Measurements from ENCODE around the gene CSK. TPM values are rescaled to one million over a fixed set of nuclear protein-coding genes. Genes with fewer than 3 reads are reported as not detected.

CSK gene
- total RNA-seq, 2 experiments from 2014 or later, result 114 to 118 TPM

GRCh38 chr15:74817370-74817737, 35.5 kb downstream of the CSK start:
- intact Hi-C loops (cut with DNase I, micrococcal nuclease), result no loop called here
- Mint-ChIP-seq H3K36me3 (ENCODE audit: low read depth) (no peaks in the 10 kb centered on the region), H3K4me1 (ENCODE audit: low read depth) (no peaks in the 10 kb centered on the region), H3K4me3 (no peak overlapping the region), H3K27me3 (no peaks in the 10 kb centered on the region), H3K27ac (no peak overlapping the region), H3K9me3 (no peaks in the 10 kb centered on the region)
- DNase-seq, result no peak
- H3K36me3 ChIP-seq (ENCODE audit: insufficient read depth, low read length), result no peaks in the 10 kb centered on the region
- H3K4me3 ChIP-seq (ENCODE audit: low read length), result no peak overlapping the region
- TF ChIP-seq CTCF (IDR thresholded peaks at IDR 0.05), result no peak
- H3K4me1 ChIP-seq (ENCODE audit: insufficient read depth, low read length), result peaks cover 10% of the 10 kb centered on the region
- CTCF ChIA-PET, result no interaction called here
- ATAC-seq (ENCODE audit: poor library complexity), result no peak
- H3K9me3 ChIP-seq (ENCODE audit: control insufficient read depth in 1 of 2, insufficient read depth in 1 of 2, low read length in 2 of 2), result no peaks in the 10 kb centered on the region
- H3K27ac ChIP-seq (ENCODE audit: low read depth in 1 of 2, low read length in 2 of 2), result no peak overlapping the region
- POLR2A ChIA-PET, result no interaction called here
- peaks cover 0 to 3% of the 10 kb centered on the region in 2 experiments for H3K27me3 ChIP-seq (ENCODE audit: control insufficient read depth in 1 of 2, insufficient read depth in 2 of 2, low read length in 2 of 2)

DNA sequence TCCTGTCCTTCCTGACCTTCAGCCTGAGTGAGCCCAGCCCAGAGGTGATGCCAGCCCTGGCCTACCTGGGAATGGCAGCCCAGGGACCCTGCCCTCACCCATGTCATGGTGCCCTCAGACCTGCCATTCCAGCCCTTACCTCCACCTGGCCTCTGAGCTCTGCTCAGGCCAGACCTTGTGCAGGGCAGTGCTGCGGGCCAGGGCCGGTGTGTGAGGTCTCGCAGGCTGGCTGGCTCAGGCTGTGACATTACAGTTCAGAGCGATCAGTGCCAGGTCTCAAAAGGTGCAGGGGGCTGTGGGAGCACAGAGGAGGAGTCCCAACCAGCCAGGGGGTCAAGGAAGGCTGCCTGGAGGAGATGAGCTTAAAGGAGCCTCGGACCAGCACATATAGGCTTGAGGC, 38.2 kb downstream of the CSK start:
- Mint-ChIP-seq H3K27ac (no peak overlapping the region), H3K9me3 (no peaks in the 10 kb centered on the region), H3K4me1 (ENCODE audit: low read depth) (no peaks in the 10 kb centered on the region), H3K36me3 (ENCODE audit: low read depth) (no peaks in the 10 kb centered on the region), H3K4me3 (no peak overlapping the region), H3K27me3 (peaks cover 5% of the 10 kb centered on the region)
- TF ChIP-seq CTCF (IDR thresholded peaks at IDR 0.05), result no peak
- Histone ChIP-seq H3K27me3 (ENCODE audit: control insufficient read depth in 1 of 2, insufficient read depth in 2 of 2, low read length in 2 of 2) (peaks cover 0 to 3% of the 10 kb centered on the region in 2 experiments), H3K4me3 (ENCODE audit: low read length) (no peak overlapping the region), H3K9me3 (ENCODE audit: control insufficient read depth in 1 of 2, insufficient read depth in 1 of 2, low read length in 2 of 2) (no peaks in the 10 kb centered on the region), H3K4me1 (ENCODE audit: insufficient read depth, low read length) (peaks cover 10% of the 10 kb centered on the region), H3K36me3 (ENCODE audit: insufficient read depth, low read length) (no peaks in the 10 kb centered on the region), H3K27ac (ENCODE audit: low read depth in 1 of 2, low read length in 2 of 2) (no peak overlapping the region)
- POLR2A ChIA-PET, result interaction anchor here (1.5 kb wide), 1 partner anchor 15 kb away, joined by 6 read pairs; no protein-coding TSS in a partner anchor
- intact Hi-C loops (cut with DNase I, micrococcal nuclease), result no loop called here
- ATAC-seq (ENCODE audit: poor library complexity), result no peak
- no peak for DNase-seq
- CTCF ChIA-PET, result no interaction called here

GRCh38 chr15:74821091-74821789, 39.4 kb downstream of the CSK start:
- no peak for TF ChIP-seq CTCF (IDR thresholded peaks at IDR 0.05)
- Mint-ChIP-seq H3K4me3 (no peak overlapping the region), H3K9me3 (no peaks in the 10 kb centered on the region), H3K36me3 (ENCODE audit: low read depth) (no peaks in the 10 kb centered on the region), H3K27ac (no peak overlapping the region), H3K4me1 (ENCODE audit: low read depth) (no peaks in the 10 kb centered on the region), H3K27me3 (peaks cover 7% of the 10 kb centered on the region)
- no peak for ATAC-seq (ENCODE audit: poor library complexity)
- no peak for DNase-seq
- Histone ChIP-seq H3K4me1 (ENCODE audit: insufficient read depth, low read length) (peaks cover 12% of the 10 kb centered on the region), H3K9me3 (ENCODE audit: control insufficient read depth in 1 of 2, insufficient read depth in 1 of 2, low read length in 2 of 2) (no peaks in the 10 kb centered on the region), H3K27me3 (ENCODE audit: control insufficient read depth in 1 of 2, insufficient read depth in 2 of 2, low read length in 2 of 2) (peaks cover 0 to 3% of the 10 kb centered on the region in 2 experiments), H3K36me3 (ENCODE audit: insufficient read depth, low read length) (no peaks in the 10 kb centered on the region), H3K4me3 (ENCODE audit: low read length) (no peak overlapping the region), H3K27ac (ENCODE audit: low read depth in 1 of 2, low read length in 2 of 2) (no peak overlapping the region)
- ChIA-PET CTCF (no interaction called here), POLR2A (no interaction called here)
- intact Hi-C loops (cut with DNase I, micrococcal nuclease), result no loop called here

All from CD4-positive, alpha-beta T cell (primary cell).